GM21515 (cell line): ENCODE results near the gene CACNA1G.

Source experiments
- ATAC-seq: cut with Tn5 transposase; IDR thresholded peaks from one replicate; pipeline ENCODE4 v1.9.1; 2021; ENCODE audit not compliant: unreplicated experiment

The CACNA1G gene

DNA sequence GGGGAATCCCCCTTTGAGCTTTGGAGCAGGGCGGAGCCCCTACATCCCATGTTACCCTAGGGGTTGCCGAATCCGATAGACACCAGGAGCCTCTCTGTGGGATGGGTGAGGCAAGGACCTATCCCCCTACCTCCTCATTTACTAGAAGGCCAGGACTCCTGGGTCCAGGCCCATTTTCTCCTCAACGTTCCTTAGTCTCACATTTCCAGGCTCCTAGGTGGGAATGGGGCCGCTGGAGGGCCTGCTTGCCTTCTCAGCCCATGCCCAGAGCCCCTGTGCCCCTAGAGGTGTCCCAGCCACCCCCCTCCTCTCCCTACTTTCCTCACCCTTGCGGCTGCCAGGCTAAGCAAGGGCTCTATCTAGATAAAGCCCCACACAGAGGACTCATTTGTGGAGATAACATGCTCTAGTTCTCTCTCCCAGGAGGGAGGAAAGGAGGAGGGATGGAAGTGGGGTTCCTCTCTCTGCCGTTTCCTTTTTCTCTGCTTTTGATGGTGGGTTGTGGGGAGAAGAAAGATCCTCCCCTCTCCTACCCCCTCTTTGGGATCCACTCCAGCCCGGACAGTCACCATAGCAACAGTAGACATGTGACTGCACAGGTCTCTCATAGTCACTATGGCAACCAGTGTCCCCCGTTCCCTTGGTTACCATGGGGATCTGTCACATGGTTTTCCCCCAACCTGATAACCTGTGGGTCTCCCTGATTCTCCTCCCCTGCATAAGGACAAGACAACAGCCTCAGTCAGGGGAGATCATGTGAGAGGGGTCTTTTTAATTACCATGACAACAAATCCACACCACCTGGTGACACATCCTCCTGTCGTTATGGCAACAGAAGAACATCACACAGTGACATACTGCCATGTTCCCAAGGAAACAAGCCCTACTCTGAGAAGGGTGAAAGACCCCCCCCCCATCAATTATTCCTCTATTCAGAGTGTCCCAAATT is 5.2 kb downstream of the CACNA1G start:
- ATAC-seq = no peak

DNA sequence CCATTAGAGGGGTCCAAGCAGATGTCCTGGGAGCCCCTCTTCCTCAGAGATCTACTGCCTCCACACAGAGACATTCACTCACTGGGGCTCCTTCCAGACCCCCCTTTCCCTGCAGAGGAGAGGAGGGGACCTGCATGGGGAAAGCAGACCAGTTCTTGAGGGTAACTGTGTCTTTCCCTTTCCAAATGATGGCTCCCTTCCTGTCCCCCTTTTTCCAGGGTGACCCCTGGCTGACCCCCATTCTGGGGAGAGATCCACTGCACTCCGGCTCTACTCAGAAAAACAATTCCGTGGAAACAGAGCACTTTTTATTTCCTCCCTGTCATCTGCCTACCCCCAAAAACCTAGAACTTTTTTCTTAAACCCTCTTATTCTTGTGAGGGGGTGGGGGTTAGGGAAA is 6.4 kb downstream of the CACNA1G start:
- no peak for ATAC-seq

GRCh38 chr17:50568659-50569058 is 8.1 kb downstream of the CACNA1G start:
- ATAC-seq = no peak

- ATAC-seq = no peak
Measured at GRCh38 chr17:50569592-50569991, 9.1 kb downstream of the CACNA1G start.

GRCh38 chr17:50570032-50570431 is 9.5 kb downstream of the CACNA1G start:
- no peak for ATAC-seq

GRCh38 chr17:50570528-50570927 is 10.0 kb downstream of the CACNA1G start:
- no peak for ATAC-seq

GRCh38 chr17:50571681-50572080 is 11.2 kb downstream of the CACNA1G start:
- ATAC-seq = no peak

DNA sequence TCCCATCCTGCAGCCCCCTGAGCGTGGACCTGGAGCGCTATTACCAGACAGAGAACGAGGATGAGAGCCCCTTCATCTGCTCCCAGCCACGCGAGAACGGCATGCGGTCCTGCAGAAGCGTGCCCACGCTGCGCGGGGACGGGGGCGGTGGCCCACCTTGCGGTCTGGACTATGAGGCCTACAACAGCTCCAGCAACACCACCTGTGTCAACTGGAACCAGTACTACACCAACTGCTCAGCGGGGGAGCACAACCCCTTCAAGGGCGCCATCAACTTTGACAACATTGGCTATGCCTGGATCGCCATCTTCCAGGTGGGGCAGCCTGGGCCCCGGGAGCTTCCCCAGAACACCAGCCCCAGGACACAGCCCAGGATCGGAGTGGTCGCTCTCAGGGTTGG is 12.0 kb downstream of the CACNA1G start:
- no peak for ATAC-seq

DNA sequence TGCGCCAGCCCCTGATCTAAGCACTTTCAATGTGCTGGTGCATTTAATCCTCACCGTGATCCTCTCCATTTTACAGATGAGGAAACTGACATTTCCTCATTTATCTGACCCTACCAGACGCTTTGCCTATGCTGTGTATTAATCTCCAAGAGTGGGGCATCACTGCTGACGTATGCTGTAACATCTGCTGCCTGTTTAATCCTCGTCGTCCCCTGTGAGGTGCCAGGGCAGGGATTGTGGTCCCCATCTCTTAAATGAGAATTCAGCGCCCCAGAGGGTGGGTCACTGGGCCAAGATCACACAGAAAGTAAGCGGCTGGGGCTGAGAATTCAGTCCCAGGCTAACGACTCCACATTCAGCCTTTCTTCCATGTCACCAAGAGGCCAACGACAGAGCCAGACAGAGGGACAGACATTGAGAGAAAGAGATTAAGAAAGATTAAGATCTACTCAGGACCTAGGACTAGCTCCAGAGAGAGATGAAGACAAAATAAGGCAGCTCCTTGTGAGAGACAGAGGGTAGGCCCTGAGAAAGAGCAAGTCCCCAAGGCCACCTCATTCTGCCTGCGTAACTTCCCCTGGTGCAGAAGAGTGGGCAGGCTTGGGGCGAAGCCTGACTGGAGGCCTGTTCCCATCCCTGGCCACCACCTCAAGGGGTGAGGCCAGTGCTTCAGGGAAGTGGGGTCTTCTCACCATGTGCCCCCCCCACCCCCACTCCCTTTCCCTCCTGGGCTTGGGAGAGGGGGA is 13.5 kb downstream of the CACNA1G start:
- ATAC-seq = no peak

GRCh38 chr17:50575581-50576210 is 15.2 kb downstream of the CACNA1G start:
- ATAC-seq = no peak

DNA sequence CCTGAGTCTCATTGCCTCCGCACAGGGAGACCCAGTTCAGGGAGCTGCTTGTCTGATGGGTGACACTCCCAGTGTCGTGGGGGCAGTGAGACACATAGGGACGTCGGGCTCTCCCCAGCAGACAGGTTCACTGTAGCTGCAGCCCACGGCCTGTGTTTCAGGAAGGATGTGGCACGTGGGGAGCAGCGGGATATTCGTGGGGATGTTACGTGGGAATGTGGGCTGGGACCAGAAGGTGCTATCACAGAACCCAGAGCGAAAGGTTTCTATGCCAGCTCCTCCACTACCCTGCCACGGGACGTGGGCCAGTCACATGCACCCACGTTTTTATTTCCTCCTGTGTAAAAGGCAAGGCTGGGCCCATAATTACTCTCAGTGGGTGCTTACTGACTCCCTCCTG is 16.3 kb downstream of the CACNA1G start:
- no peak for ATAC-seq

DNA sequence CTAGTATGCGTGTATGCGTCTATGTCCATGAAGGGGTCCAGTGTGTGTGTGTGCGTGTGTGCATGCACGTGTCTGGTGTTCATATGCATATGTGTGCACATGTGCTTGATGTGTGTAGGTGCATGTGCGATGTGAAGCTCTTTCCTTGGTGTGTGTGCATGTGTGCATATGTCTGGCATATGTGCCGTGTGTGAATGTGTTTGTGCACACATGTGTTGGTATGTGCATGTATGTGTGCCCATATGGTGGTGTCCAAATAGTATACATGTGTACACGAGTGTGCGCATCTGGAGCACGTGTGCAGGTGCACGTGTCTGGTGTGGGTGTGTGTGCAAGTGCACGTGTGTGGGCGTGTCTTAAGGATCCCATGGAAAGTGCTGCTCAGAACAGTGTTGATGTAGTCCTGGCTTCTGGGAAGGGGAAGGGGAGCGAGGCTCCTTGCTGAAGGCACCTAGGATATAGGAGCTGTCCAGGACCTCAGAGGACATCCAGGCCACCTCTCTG is 17.0 kb downstream of the CACNA1G start:
- ATAC-seq = no peak

DNA sequence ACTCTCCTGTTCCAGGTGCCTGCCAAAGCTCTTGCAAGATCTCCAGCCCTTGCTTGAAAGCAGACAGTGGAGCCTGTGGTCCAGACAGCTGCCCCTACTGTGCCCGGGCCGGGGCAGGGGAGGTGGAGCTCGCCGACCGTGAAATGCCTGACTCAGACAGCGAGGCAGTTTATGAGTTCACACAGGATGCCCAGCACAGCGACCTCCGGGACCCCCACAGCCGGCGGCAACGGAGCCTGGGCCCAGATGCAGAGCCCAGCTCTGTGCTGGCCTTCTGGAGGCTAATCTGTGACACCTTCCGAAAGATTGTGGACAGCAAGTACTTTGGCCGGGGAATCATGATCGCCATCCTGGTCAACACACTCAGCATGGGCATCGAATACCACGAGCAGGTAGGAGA is 17.7 kb downstream of the CACNA1G start:
- no peak for ATAC-seq

DNA sequence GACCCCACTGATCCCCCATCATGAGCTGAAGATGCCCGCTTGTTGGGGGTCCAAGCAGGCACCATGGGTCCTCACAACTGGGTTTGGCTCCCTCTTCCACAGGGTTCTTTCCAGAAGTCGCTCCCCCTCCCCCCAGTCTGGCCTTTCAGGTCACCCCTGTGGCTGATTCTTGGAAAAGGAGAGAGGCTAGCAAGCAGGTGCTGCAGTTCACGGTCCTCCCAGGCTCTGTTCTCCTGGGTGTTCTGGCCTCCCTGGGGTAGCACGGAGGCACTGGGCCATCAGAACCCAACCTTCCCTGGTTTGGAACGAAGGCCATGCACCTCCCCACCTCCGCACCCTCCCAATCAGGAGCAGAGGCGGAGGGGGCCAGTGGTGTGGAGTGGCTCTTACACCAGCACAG is 18.9 kb downstream of the CACNA1G start:
- no peak for ATAC-seq

- no peak for ATAC-seq
Measured at GRCh38 chr17:50580646-50581045, 20.1 kb downstream of the CACNA1G start.

GRCh38 chr17:50581316-50581715 is 20.8 kb downstream of the CACNA1G start:
- no peak for ATAC-seq

GRCh38 chr17:50582741-50583140 is 22.2 kb downstream of the CACNA1G start:
- ATAC-seq = no peak

DNA sequence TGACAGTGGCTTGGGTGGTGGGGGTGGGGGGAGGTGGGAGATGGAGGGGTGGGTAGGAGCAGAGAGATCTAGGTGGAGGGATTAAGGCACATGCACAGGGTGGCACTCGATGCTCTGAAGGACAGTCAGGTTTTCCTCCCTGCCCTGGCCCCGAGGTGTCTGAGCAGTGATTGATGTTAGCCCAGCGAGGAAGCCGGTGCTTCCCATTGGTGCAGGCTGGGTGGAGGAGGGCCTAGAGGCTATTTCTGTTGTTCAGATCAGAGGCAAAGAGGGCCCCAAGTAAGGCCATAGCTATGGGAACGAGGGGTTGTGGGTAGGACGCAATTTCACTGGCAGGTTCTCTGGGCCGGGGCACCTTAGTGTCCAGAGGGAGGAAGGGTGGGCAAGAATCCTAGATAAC is 23.1 kb downstream of the CACNA1G start:
- ATAC-seq = no peak

- ATAC-seq = no peak
Measured at GRCh38 chr17:50584116-50584515, 23.6 kb downstream of the CACNA1G start.

GRCh38 chr17:50584749-50585148 is 24.2 kb downstream of the CACNA1G start:
- ATAC-seq = no peak

- ATAC-seq = no peak
Measured at GRCh38 chr17:50585346-50585745, 24.8 kb downstream of the CACNA1G start.
